BLaER1 (cell line): ENCODE measurements around the gene VILL.

Experiments used
- H3K27ac ChIP-seq: shearing (Covaris generic); formaldehyde crosslinking; 2 replicates; pipeline ENCODE4 v1.8.1; 2022
- H3K27me3 ChIP-seq: shearing (Covaris generic); formaldehyde crosslinking; 2 replicates; pipeline ENCODE4 v1.8.1; 2022
- H3K36me3 ChIP-seq: shearing (Covaris generic); formaldehyde crosslinking; 2 replicates; pipeline ENCODE4 v1.8.1; 2022
- H3K4me1 ChIP-seq: shearing (Covaris generic); formaldehyde crosslinking; 2 replicates; pipeline ENCODE4 v1.8.1; 2022
- H3K4me2 ChIP-seq: shearing (Covaris generic); formaldehyde crosslinking; 2 replicates; pipeline ENCODE4 v1.8.1; 2022
- H3K4me3 ChIP-seq: shearing (Covaris generic); formaldehyde crosslinking; 2 replicates; pipeline ENCODE4 v1.8.1; 2022
- H3K9ac ChIP-seq: shearing (Covaris generic); formaldehyde crosslinking; 2 replicates; pipeline ENCODE4 v1.8.1; 2022
- H3K9me3 ChIP-seq: shearing (Covaris generic); formaldehyde crosslinking; 2 replicates; pipeline ENCODE4 v1.8.1; 2022
- H4K20me1 ChIP-seq: shearing (Covaris generic); formaldehyde crosslinking; 2 replicates; pipeline ENCODE4 v1.8.1; 2022
- Cebpa-rat ChIP-seq: shearing (Covaris generic); IDR thresholded peaks from 2 replicates; pipeline ENCODE4 v1.8.1; 2022

The VILL gene

GRCh38 chr3:38019658-38020341 is 29.2 kb downstream of the VILL start:
- H3K36me3 ChIP-seq: peaks cover 19% of the 10 kb centered on the region
- no peak for TF ChIP-seq Cebpa-rat
- H3K4me2 ChIP-seq: no peak overlapping the region
- H3K27ac ChIP-seq: no peak overlapping the region
- H4K20me1 ChIP-seq: no peaks in the 10 kb centered on the region
- H3K9ac ChIP-seq: no peak overlapping the region
- no peak overlapping the region for H3K4me3 ChIP-seq
- peaks cover 10% of the 10 kb centered on the region for H3K9me3 ChIP-seq
- no peaks in the 10 kb centered on the region for H3K27me3 ChIP-seq
- H3K4me1 ChIP-seq: peaks cover 41% of the 10 kb centered on the region

DNA sequence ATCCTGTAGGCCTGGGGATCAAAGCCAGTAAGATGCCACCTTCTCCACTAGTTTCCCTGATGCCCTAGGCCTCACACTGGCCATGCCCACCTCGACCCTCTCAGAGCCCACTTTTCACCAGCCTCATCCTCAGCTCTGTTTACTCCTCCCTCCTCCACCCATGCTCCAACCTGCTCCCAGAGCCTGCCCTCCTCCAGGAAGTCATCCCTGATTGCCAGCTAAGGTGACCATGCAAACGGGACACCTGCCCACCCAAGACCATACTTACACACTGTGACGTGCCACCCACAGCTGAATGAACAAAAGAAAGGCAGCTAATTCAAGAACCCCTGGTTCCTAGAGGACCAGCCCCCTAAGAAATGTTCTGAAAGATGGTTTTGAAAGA is 29.7 kb downstream of the VILL start:
- peaks cover 44% of the 10 kb centered on the region for H3K4me1 ChIP-seq
- no peak for TF ChIP-seq Cebpa-rat
- H4K20me1 ChIP-seq: no peaks in the 10 kb centered on the region

DNA sequence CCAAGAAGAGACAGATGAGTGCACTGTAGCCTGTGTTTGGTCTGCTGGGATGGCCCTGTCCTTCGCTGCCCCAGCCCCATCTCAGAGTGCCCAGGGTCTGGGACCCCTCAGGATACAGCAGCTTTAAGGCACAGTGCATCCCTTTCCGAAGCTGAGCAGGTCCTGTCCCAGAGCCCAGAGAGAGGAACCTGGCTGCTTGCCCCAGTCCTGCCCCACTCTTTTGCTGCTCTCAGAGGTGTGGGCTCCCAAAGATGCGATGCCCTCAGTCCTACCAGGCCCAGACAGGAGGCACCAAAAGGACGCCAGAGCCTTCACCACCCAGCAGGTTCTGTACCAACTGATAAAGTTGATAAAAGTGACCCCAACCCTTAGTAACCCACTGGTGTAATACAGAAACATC is 30.6 kb downstream of the VILL start:
- Histone ChIP-seq H3K9me3 (peaks cover 5% of the 10 kb centered on the region), H3K36me3 (peaks cover 11% of the 10 kb centered on the region), H3K4me2 (no peak overlapping the region), H4K20me1 (no peaks in the 10 kb centered on the region), H3K27ac (no peak overlapping the region), H3K4me1 (peaks cover 52% of the 10 kb centered on the region), H3K9ac (no peak overlapping the region), H3K27me3 (no peaks in the 10 kb centered on the region), H3K4me3 (no peak overlapping the region)
- no peak for TF ChIP-seq Cebpa-rat

More for the DNA sequence above, 29.7 kb downstream of the VILL start:
- Histone ChIP-seq H3K36me3 (peaks cover 19% of the 10 kb centered on the region), H3K4me2 (no peak overlapping the region), H3K4me3 (no peak overlapping the region), H3K9ac (no peak overlapping the region), H3K9me3 (peaks cover 10% of the 10 kb centered on the region), H3K27ac (no peak overlapping the region), H3K27me3 (no peaks in the 10 kb centered on the region)

- Histone ChIP-seq H3K9me3 (no peaks in the 10 kb centered on the region), H3K4me3 (no peak overlapping the region), H3K9ac (no peak overlapping the region), H4K20me1 (no peaks in the 10 kb centered on the region), H3K4me1 (peaks cover 44% of the 10 kb centered on the region), H3K36me3 (0 out of 2 replicates have a peak, but pooled peaks cover 4% of the 10 kb centered on the region), H3K4me2 (no peak overlapping the region), H3K27me3 (peaks cover 5% of the 10 kb centered on the region), H3K27ac (no peak overlapping the region)
- no peak for TF ChIP-seq Cebpa-rat
Measured at GRCh38 chr3:38022301-38022700, 31.7 kb downstream of the VILL start.

GRCh38 chr3:38022896-38023709 is 32.5 kb downstream of the VILL start:
- Histone ChIP-seq H3K27me3 (peaks cover 13% of the 10 kb centered on the region), H3K4me3 (peak overlapping the region; percentile 71), H3K4me2 (peak overlapping the region; percentile 97), H3K36me3 (0 out of 2 replicates have a peak, but pooled peaks cover 4% of the 10 kb centered on the region), H3K9ac (no peak overlapping the region), H3K4me1 (peaks cover 36% of the 10 kb centered on the region), H3K9me3 (no peaks in the 10 kb centered on the region), H4K20me1 (0 out of 2 replicates have a peak, but pooled peaks cover 6% of the 10 kb centered on the region), H3K27ac (no peak overlapping the region)
- no peak for TF ChIP-seq Cebpa-rat

GRCh38 chr3:38026856-38027255 is 36.3 kb downstream of the VILL start:
- 0 out of 2 replicates have a peak, but pooled peaks cover 7% of the 10 kb centered on the region for H4K20me1 ChIP-seq
- no peak overlapping the region for H3K4me3 ChIP-seq
- H3K4me1 ChIP-seq: peaks cover 34% of the 10 kb centered on the region
- no peaks in the 10 kb centered on the region for H3K36me3 ChIP-seq
- no peak for TF ChIP-seq Cebpa-rat
- peaks cover 51% of the 10 kb centered on the region for H3K27me3 ChIP-seq
- H3K9me3 ChIP-seq: no peaks in the 10 kb centered on the region; the same call in 1 of the 2 replicates
- no peak overlapping the region for H3K4me2 ChIP-seq
- no peak overlapping the region for H3K9ac ChIP-seq
- H3K27ac ChIP-seq: no peak overlapping the region

DNA sequence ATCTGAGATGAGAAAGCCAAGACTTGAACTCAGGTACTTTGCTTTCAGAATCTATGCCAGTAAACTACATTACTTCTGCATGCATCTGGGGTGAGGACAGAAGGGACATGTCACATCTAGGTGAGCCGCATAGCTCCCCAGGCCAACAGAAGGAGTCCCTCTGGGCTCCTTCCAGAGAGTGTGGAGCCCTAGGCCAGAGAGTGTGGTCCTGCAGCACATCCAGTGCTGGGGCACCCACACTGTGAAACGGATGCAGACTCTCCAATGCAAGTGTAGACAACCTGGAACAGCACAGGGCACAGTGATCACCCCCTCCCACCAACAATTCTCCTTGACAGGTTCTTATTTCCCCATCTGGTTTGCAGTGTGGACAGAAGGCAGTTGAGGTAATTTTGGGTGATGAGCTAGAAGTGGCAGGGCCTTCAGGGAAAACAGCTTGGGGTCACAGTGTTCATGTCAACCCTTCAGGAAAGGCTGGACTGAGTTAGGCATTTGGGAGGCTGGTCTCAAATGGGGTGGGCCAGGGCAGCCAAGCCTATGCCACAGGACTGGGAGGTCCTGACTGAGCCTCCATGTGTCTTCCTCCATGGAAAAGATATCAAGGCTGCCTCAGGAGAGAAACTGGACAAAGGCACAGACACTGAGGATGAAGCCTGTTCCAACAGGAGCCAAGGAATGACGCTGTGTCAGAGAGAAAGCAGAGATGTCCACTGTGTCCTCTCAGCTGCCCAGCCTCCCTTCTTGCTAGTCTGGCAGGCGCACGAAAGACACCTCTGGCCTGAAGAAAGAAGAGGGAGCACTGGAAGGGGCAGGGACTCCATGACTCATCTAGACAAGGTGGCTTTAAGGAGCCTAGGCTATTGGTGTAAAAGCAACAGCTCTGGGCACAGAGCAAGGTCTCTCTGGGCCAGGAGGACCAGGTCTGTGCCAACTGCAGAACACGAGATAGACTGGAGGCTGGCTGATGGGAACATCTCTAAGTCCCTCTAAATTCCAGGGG is 37.2 kb downstream of the VILL start:
- Histone ChIP-seq H3K9ac (no peak overlapping the region), H3K27ac (no peak overlapping the region), H3K36me3 (no peaks in the 10 kb centered on the region), H3K27me3 (peaks cover 58% of the 10 kb centered on the region), H4K20me1 (0 out of 2 replicates have a peak, but pooled peaks cover 7% of the 10 kb centered on the region), H3K4me1 (peaks cover 38% of the 10 kb centered on the region), H3K4me3 (no peak overlapping the region), H3K4me2 (no peak overlapping the region), H3K9me3 (no peaks in the 10 kb centered on the region; the same call in 1 of the 2 replicates)
- TF ChIP-seq Cebpa-rat: no peak

DNA sequence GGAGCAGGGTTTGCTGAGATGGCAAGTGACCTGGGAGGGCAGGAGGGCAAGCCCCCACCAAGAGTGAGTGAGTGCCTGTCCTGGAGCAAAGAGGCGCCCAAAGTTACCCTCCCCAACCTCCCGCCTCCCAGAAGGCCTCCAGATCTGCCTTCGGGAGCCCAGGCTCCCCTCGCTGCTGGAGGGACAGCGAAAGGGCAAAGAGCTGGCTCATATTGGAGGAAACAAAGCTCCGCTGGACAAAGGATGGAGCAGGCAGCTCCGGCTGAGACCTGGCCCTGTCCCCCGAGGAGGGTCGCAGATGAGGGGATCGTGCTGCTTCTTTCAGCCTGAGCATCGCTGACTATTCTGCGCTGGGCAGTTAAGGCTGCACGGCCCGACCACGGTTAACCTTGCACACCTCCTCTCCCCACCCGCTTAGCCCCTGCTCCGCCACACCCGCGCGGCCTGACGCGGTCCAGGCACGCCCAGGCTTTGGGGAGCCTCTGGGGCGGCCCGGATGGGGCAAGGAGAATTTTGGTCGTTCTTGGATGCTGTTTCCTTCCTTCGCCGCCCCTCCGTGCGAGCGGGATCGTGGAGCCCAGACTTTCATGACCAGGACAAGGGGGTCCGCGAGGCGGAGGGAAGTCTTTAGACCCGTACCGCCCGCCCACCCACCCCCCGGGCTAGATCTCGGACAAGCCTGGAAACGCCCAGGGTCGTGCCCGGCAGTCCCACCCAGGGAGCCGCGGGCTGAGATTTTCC is 38.2 kb downstream of the VILL start:
- H3K27ac ChIP-seq: no peak overlapping the region
- no peak overlapping the region for H3K4me3 ChIP-seq
- TF ChIP-seq Cebpa-rat: no peak
- no peak overlapping the region for H3K9ac ChIP-seq
- H3K36me3 ChIP-seq: no peaks in the 10 kb centered on the region
- H3K9me3 ChIP-seq: no peaks in the 10 kb centered on the region; the same call in 1 of the 2 replicates
- H3K27me3 ChIP-seq: peaks cover 58% of the 10 kb centered on the region
- H4K20me1 ChIP-seq: 0 out of 2 replicates have a peak, but pooled peaks cover 7% of the 10 kb centered on the region
- peaks cover 28% of the 10 kb centered on the region for H3K4me1 ChIP-seq
- H3K4me2 ChIP-seq: no peak overlapping the region
